ENCODE data around the gene RFX3.

DNA sequence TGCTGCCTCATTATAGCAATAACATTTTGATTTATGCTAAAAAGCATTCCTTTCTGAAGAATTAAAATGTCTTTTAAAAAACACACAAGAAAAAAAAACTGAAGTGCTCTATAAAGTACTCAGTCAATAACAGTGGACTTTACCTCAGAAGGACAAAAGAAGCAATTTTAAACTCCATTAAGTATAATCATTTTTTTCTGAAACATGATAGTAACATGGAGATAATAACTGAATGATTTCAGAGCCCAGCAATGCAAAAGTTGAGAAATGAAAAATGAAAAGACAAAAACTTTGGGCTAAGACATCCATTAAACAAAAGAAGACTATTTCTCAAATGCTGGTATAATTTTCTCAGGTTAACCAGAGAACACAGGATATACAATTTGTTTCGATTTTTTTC, 78.7 kb downstream of the RFX3 start:
- TF ChIP-seq, protein P1, sequence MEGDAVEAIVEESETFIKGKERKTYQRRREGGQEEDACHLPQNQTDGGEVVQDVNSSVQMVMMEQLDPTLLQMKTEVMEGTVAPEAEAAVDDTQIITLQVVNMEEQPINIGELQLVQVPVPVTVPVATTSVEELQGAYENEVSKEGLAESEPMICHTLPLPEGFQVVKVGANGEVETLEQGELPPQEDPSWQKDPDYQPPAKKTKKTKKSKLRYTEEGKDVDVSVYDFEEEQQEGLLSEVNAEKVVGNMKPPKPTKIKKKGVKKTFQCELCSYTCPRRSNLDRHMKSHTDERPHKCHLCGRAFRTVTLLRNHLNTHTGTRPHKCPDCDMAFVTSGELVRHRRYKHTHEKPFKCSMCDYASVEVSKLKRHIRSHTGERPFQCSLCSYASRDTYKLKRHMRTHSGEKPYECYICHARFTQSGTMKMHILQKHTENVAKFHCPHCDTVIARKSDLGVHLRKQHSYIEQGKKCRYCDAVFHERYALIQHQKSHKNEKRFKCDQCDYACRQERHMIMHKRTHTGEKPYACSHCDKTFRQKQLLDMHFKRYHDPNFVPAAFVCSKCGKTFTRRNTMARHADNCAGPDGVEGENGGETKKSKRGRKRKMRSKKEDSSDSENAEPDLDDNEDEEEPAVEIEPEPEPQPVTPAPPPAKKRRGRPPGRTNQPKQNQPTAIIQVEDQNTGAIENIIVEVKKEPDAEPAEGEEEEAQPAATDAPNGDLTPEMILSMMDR (IDR thresholded peaks at IDR 0.05; ENCODE audit: extremely low read depth in 1 of 2, insufficient read depth in 1 of 2, low read depth in 1 of 2, low read length in 2 of 2), result no peak
- TF ChIP-seq, protein P2, sequence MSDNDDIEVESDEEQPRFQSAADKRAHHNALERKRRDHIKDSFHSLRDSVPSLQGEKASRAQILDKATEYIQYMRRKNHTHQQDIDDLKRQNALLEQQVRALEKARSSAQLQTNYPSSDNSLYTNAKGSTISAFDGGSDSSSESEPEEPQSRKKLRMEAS (IDR thresholded peaks at IDR 0.05; ENCODE audit: insufficient read depth, insufficient read length), result no peak
- no peak for TF ChIP-seq GATA2 (IDR thresholded peaks at IDR 0.05; ENCODE audit: insufficient read depth, insufficient read length, low read depth, low read length)
- no peak for TF ChIP-seq POLR2A (IDR thresholded peaks at IDR 0.05; ENCODE audit: low read depth, low read length)
- no peak for TF ChIP-seq POLR2AphosphoS5 (IDR thresholded peaks at IDR 0.05; ENCODE audit: insufficient read depth, low read depth, low read length)
- no peak for TF ChIP-seq MYC (IDR thresholded peaks at IDR 0.05; ENCODE audit: low read depth, low read length)
- TF ChIP-seq EZH2 (IDR thresholded peaks at IDR 0.05; ENCODE audit: borderline replicate concordance, low read depth, low read length, severe bottlenecking), result no peak
